Suprapubic skin (tissue), 4 donors: Measurements from ENCODE around the gene ERCC5. TPM values are rescaled to one million over a fixed set of nuclear protein-coding genes. Genes with fewer than 3 reads are reported as not detected.

ENCODE experiments used
- DNase-seq, 2 donors: peaks; one replicate each; pipeline ENCODE4 v3.0.0-alpha.2; 2019; ENCODE audit warnings: low spot score in 2 of 2
- H3K27ac ChIP-seq: fragments of 200-600 bp; sonication (generic); one replicate; pipeline ENCODE4 v1.5.1; 2019
- H3K27me3 ChIP-seq: fragments of 200-600 bp; sonication (generic); one replicate; pipeline ENCODE4 v1.5.1; 2019
- H3K36me3 ChIP-seq: fragments of 200-600 bp; sonication (generic); one replicate; pipeline ENCODE4 v1.5.1; 2019
- H3K4me1 ChIP-seq: fragments of 200-600 bp; sonication (generic); one replicate; pipeline ENCODE4 v1.5.1; 2019
- H3K4me3 ChIP-seq: fragments of 200-600 bp; sonication (generic); one replicate; pipeline ENCODE4 v1.5.1; 2019; ENCODE audit warnings: mild to moderate bottlenecking
- H3K9me3 ChIP-seq: fragments of 200-600 bp; sonication (generic); one replicate; pipeline ENCODE4 v1.5.1; 2019
- CTCF ChIP-seq, 2 donors: fragments of 200-600 bp in 1 of 2; fragments of 450-650 bp in 1 of 2; sonication (generic) in 1 of 2; IDR thresholded peaks; one replicate each; pipeline ENCODE4 v1.5.1; 2016 to 2019; ENCODE audit warnings: antibody characterized with exemption in 2 of 2, mild to moderate bottlenecking in 1 of 2, moderate library complexity in 1 of 2
- EP300 ChIP-seq: sonication (generic); formaldehyde crosslinking; IDR thresholded peaks from one replicate; pipeline ENCODE4 v1.6.1; 2017; ENCODE audit warnings: antibody characterized with exemption
- POLR2A ChIP-seq, 2 donors: fragments of 450-650 bp; IDR thresholded peaks; one replicate each; pipeline ENCODE4 v1.6.1; 2017; ENCODE audit warnings: antibody characterized with exemption in 2 of 2, mild to moderate bottlenecking in 2 of 2, moderate library complexity in 2 of 2
- POLR2AphosphoS5 ChIP-seq, 3 donors: sonication (generic); formaldehyde crosslinking; IDR thresholded peaks; one replicate each; pipeline ENCODE4 v1.6.1; 2017; ENCODE audit warnings: antibody characterized with exemption in 3 of 3
- WGBS: methylation state at CpG from one replicate; pipeline ENCODE4 v1.1.5; 2018; 5-methylcytosine and 5-hydroxymethylcytosine counted together
- total RNA-seq, 4 donors: library from RNA; depleted of rRNA; stranded (reverse); fragments of >200 nt; gene quantifications; one replicate each; pipeline ENCODE4 v1.1.0, GENCODE V29; 2016

ERCC5 gene
- total RNA-seq, 4 donors from 2014 or later: 31.6 to 144 (median 52.2) TPM

- TF ChIP-seq POLR2A (IDR thresholded peaks at IDR 0.05): no peak
- TF ChIP-seq CTCF (IDR thresholded peaks at IDR 0.05): no peak
- no peak for TF ChIP-seq EP300
- no peak for TF ChIP-seq POLR2AphosphoS5 (IDR thresholded peaks at IDR 0.05)
- H3K4me3 ChIP-seq: no peak overlapping the region
- peaks cover 23% of the 10 kb centered on the region for H3K4me1 ChIP-seq
- H3K27ac ChIP-seq: no peak overlapping the region
- no peaks in the 10 kb centered on the region for H3K27me3 ChIP-seq
- 63% methylated on average over 12 of the region's 12 CpGs for WGBS
- no peak for DNase-seq
- H3K9me3 ChIP-seq: no peaks in the 10 kb centered on the region
- no peaks in the 10 kb centered on the region for H3K36me3 ChIP-seq
These were observed 68.6 kb downstream of the ERCC5 start for GRCh38 chr13:102914339-102914930.

- Histone ChIP-seq H3K36me3 (no peaks in the 10 kb centered on the region), H3K9me3 (no peaks in the 10 kb centered on the region), H3K27ac (no peak overlapping the region), H3K4me3 (no peak overlapping the region), H3K27me3 (no peaks in the 10 kb centered on the region), H3K4me1 (peaks cover 23% of the 10 kb centered on the region)
- WGBS: 61% methylated on average over 3 of the region's 3 CpGs
- no peak for DNase-seq
- TF ChIP-seq CTCF (IDR thresholded peaks at IDR 0.05) (no peak), POLR2AphosphoS5 (IDR thresholded peaks at IDR 0.05) (no peak), POLR2A (IDR thresholded peaks at IDR 0.05) (no peak), EP300 (no peak)
These were observed 69.6 kb downstream of the ERCC5 start for GRCh38 chr13:102915393-102915930.

GRCh38 chr13:102917019-102917418 lies 71.2 kb downstream of the ERCC5 start:
- H3K27me3 ChIP-seq: no peaks in the 10 kb centered on the region
- TF ChIP-seq POLR2AphosphoS5 (IDR thresholded peaks at IDR 0.05) (no peak), CTCF (IDR thresholded peaks at IDR 0.05) (no peak), POLR2A (IDR thresholded peaks at IDR 0.05) (no peak), EP300 (no peak)
- H3K36me3 ChIP-seq: no peaks in the 10 kb centered on the region
- no peaks in the 10 kb centered on the region for H3K9me3 ChIP-seq
- peaks cover 16% of the 10 kb centered on the region for H3K4me1 ChIP-seq
- 86% methylated on average over 3 of the region's 3 CpGs for WGBS
- no peak for DNase-seq
- no peak overlapping the region for H3K27ac ChIP-seq
- no peak overlapping the region for H3K4me3 ChIP-seq

GRCh38 chr13:102922184-102922583 lies 76.4 kb downstream of the ERCC5 start:
- Histone ChIP-seq H3K4me3 (no peak overlapping the region), H3K36me3 (no peaks in the 10 kb centered on the region), H3K4me1 (no peaks in the 10 kb centered on the region), H3K9me3 (no peaks in the 10 kb centered on the region), H3K27me3 (no peaks in the 10 kb centered on the region), H3K27ac (no peak overlapping the region)
- TF ChIP-seq EP300 (no peak), CTCF (IDR thresholded peaks at IDR 0.05) (no peak), POLR2A (IDR thresholded peaks at IDR 0.05) (no peak), POLR2AphosphoS5 (IDR thresholded peaks at IDR 0.05) (no peak)
- DNase-seq: no peak
- WGBS: 78% methylated on average over 5 of the region's 5 CpGs

Other genes starting within 250 kb of the ERCC5 start
- 10 to 100 TPM; 26.2 to 61.0 (median 30.5) TPM for gene TPP2, start 249.0 kb upstream of the ERCC5 start, total RNA-seq
- gene METTL21C, start 151.0 kb upstream of the ERCC5 start, total RNA-seq: not detected
- gene TEX30, start 72.2 kb upstream of the ERCC5 start, total RNA-seq: 10 to 100 TPM in 1 of 4 donors, 1 to 10 TPM in 3; 4.4 to 11.5 (median 6.8) TPM
- 1 to 10 TPM; 2.5 to 2.8 (median 2.7) TPM for gene POGLUT2, start 47.1 kb upstream of the ERCC5 start, total RNA-seq
- 10 to 100 TPM in 2 of 4 donors, 1 to 10 TPM in 2; 3.3 to 21.1 (median 7.3) TPM for gene BIVM, start 46.9 kb upstream of the ERCC5 start, total RNA-seq
- under 1 TPM in 2 of 4 donors, not detected in 2; 0.13 to 0.16 TPM for gene SLC10A2, start 220.4 kb downstream of the ERCC5 start, total RNA-seq